Measurements from ENCODE around the gene LDLRAD4.

GRCh38 chr18:13520306-13520705 is 301.7 kb downstream of the LDLRAD4 start:
- no peak for TF ChIP-seq EZH2phosphoT487 (IDR thresholded peaks at IDR 0.05; ENCODE audit: borderline replicate concordance, low read length)
- TF ChIP-seq EZH2 (IDR thresholded peaks at IDR 0.05; ENCODE audit: low read length, unreplicated experiment), result no peak
